HEK293 (cell line): ENCODE measurements around the gene VSTM2B.

Experiments used
- KLF10 ChIP-seq: fragments of 450-650 bp; IDR thresholded peaks from 2 replicates; pipeline ENCODE4 v1.5.1; 2018; ENCODE audit warnings: missing biosample characterization, mild to moderate bottlenecking, missing genetic modification characterization
- KLF8 ChIP-seq: fragments of 450-650 bp; formaldehyde crosslinking; IDR thresholded peaks from 2 replicates; pipeline ENCODE4 v1.5.1; 2016; ENCODE audit warnings: missing biosample characterization, missing genetic modification characterization
- ZBTB7A ChIP-seq: fragments of 450-650 bp; formaldehyde crosslinking; IDR thresholded peaks from 2 replicates; pipeline ENCODE4 v1.5.1; 2016; ENCODE audit warnings: low read depth, missing biosample characterization, missing genetic modification characterization
- ZFP41 ChIP-seq: fragments of 450-650 bp; formaldehyde crosslinking; IDR thresholded peaks from 2 replicates; pipeline ENCODE4 v1.5.1; 2016; ENCODE audit warnings: missing biosample characterization, missing genetic modification characterization, borderline replicate concordance
- ZNF335 ChIP-seq: fragments of 450-650 bp; formaldehyde crosslinking; conservative IDR thresholded peaks from 2 replicates; pipeline ENCODE4 v1.5.1; 2016; ENCODE audit warnings: missing biosample characterization, missing genetic modification characterization
- ZNF416 ChIP-seq: fragments of 450-650 bp; formaldehyde crosslinking; IDR thresholded peaks from 2 replicates; pipeline ENCODE4 v1.5.1; 2016; ENCODE audit warnings: missing biosample characterization, missing genetic modification characterization
- ZNF624 ChIP-seq: fragments of 450-650 bp; formaldehyde crosslinking; IDR thresholded peaks from 2 replicates; pipeline ENCODE4 v1.5.1; 2017; ENCODE audit warnings: missing biosample characterization, missing genetic modification characterization
- ZNF629 ChIP-seq: fragments of 450-650 bp; formaldehyde crosslinking; IDR thresholded peaks from 2 replicates; pipeline ENCODE4 v1.5.1; 2017; ENCODE audit warnings: missing biosample characterization, missing genetic modification characterization
- TF ChIP-seq, protein P1 (sequence below): fragments of 450-650 bp; formaldehyde crosslinking; IDR thresholded peaks from 2 replicates; pipeline ENCODE4 v1.5.1; 2016; ENCODE audit warnings: missing biosample characterization, missing genetic modification characterization
- TF ChIP-seq, protein P2 (sequence below): sonication (generic); formaldehyde crosslinking; IDR thresholded peaks from 2 replicates; pipeline ENCODE4 v1.8.1; 2022; ENCODE audit warnings: mild to moderate bottlenecking, moderate library complexity, missing genetic modification reagents
- TF ChIP-seq, protein P3 (sequence below): fragments of 450-650 bp; formaldehyde crosslinking; IDR thresholded peaks from 2 replicates; pipeline ENCODE4 v1.5.1; 2016; ENCODE audit warnings: missing biosample characterization, missing genetic modification characterization
- TF ChIP-seq, protein P4 (sequence below): fragments of 450-650 bp; formaldehyde crosslinking; IDR thresholded peaks from 2 replicates; pipeline ENCODE4 v1.5.1; 2016; ENCODE audit warnings: missing biosample characterization, missing genetic modification characterization

DNA sequence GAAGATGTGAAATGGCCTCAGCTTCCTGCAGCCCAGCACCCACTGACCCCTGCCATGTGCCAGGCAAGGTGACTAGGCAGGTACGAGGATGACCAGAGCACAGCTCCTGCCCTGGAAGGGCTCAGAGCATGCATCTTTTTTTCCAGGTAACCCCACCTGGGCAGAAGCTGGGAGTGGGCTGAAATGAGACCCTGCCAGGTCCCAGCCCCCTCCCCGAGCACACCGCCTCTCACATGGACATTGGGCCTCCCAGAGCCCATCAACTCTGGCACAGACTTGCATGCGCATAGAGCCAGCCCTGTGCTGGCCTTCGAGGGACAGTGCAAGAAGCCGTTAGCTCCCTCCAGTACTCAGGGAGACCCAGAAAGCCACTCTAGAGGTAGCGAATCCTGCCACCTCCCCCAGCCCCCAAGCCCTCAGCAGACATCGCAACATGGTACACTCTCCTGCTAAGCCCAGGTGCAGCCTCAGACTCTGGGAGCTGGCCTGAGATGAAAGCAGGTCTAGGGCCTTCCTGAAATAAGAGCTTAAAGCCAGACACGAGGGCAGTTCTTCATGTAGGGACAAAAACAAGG, 8.9 kb upstream of the VSTM2B start:
- TF ChIP-seq, protein P1, sequence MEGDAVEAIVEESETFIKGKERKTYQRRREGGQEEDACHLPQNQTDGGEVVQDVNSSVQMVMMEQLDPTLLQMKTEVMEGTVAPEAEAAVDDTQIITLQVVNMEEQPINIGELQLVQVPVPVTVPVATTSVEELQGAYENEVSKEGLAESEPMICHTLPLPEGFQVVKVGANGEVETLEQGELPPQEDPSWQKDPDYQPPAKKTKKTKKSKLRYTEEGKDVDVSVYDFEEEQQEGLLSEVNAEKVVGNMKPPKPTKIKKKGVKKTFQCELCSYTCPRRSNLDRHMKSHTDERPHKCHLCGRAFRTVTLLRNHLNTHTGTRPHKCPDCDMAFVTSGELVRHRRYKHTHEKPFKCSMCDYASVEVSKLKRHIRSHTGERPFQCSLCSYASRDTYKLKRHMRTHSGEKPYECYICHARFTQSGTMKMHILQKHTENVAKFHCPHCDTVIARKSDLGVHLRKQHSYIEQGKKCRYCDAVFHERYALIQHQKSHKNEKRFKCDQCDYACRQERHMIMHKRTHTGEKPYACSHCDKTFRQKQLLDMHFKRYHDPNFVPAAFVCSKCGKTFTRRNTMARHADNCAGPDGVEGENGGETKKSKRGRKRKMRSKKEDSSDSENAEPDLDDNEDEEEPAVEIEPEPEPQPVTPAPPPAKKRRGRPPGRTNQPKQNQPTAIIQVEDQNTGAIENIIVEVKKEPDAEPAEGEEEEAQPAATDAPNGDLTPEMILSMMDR (tag by site-specific recombination), result no peak
- TF ChIP-seq, protein P2, sequence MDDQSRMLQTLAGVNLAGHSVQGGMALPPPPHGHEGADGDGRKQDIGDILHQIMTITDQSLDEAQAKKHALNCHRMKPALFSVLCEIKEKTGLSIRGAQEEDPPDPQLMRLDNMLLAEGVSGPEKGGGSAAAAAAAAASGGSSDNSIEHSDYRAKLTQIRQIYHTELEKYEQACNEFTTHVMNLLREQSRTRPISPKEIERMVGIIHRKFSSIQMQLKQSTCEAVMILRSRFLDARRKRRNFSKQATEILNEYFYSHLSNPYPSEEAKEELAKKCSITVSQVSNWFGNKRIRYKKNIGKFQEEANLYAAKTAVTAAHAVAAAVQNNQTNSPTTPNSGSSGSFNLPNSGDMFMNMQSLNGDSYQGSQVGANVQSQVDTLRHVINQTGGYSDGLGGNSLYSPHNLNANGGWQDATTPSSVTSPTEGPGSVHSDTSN (CRISPR knock-in tag), result no peak
- TF ChIP-seq ZNF629 (tag by site-specific recombination) (no peak), KLF8 (tag by site-specific recombination) (no peak), ZNF335 (no peak), ZBTB7A (tag by site-specific recombination) (no peak), ZNF624 (tag by site-specific recombination) (no peak), ZNF416 (tag by site-specific recombination) (no peak), KLF10 (tag by site-specific recombination) (no peak), ZFP41 (tag by site-specific recombination) (no peak)
- TF ChIP-seq, protein P3, sequence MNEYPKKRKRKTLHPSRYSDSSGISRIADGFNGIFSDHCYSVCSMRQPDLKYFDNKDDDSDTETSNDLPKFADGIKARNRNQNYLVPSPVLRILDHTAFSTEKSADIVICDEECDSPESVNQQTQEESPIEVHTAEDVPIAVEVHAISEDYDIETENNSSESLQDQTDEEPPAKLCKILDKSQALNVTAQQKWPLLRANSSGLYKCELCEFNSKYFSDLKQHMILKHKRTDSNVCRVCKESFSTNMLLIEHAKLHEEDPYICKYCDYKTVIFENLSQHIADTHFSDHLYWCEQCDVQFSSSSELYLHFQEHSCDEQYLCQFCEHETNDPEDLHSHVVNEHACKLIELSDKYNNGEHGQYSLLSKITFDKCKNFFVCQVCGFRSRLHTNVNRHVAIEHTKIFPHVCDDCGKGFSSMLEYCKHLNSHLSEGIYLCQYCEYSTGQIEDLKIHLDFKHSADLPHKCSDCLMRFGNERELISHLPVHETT, result no peak
- TF ChIP-seq, protein P4, sequence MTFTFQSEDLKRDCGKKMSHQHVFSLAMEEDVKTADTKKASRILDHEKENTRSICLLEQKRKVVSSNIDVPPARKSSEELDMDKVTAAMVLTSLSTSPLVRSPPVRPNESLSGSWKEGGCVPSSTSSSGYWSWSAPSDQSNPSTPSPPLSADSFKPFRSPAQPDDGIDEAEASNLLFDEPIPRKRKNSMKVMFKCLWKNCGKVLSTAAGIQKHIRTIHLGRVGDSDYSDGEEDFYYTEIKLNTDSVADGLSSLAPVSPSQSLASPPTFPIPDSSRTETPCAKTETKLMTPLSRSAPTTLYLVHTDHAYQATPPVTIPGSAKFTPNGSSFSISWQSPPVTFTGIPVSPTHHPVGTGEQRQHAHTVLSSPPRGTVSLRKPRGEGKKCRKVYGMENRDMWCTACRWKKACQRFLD (tag by site-specific recombination), result no peak
